ENCODE results near the gene DROSHA.

Gene DROSHA

DNA sequence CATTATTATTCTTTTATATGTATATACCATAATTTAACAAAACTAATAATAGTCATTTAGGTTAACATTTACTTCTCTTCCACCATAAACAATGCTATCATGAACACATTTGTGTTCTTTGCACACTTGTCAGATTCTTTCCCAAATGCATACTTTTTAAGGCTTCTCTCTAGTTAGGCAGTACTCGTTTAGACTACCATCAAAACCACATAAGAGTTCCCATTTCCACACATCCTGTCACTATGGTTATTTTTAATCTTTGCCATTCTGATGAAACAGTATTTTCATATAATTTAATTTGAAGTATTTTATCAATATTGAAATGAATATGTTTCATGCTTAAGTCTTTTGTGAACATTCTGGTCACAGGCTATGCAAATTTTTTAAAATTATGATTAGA, 15.1 kb downstream of the DROSHA start:
- no peak for DNase-seq
- H3K36me3 Mint-ChIP-seq (ENCODE audit: low read depth), result peaks cover 50% of the 10 kb centered on the region
- H3K27ac Mint-ChIP-seq, result no peak overlapping the region
- H3K4me3 Mint-ChIP-seq, result no peak overlapping the region
- TF ChIP-seq, protein P1, sequence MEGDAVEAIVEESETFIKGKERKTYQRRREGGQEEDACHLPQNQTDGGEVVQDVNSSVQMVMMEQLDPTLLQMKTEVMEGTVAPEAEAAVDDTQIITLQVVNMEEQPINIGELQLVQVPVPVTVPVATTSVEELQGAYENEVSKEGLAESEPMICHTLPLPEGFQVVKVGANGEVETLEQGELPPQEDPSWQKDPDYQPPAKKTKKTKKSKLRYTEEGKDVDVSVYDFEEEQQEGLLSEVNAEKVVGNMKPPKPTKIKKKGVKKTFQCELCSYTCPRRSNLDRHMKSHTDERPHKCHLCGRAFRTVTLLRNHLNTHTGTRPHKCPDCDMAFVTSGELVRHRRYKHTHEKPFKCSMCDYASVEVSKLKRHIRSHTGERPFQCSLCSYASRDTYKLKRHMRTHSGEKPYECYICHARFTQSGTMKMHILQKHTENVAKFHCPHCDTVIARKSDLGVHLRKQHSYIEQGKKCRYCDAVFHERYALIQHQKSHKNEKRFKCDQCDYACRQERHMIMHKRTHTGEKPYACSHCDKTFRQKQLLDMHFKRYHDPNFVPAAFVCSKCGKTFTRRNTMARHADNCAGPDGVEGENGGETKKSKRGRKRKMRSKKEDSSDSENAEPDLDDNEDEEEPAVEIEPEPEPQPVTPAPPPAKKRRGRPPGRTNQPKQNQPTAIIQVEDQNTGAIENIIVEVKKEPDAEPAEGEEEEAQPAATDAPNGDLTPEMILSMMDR (IDR thresholded peaks at IDR 0.05), result no peak
- no peaks in the 10 kb centered on the region for H3K27me3 Mint-ChIP-seq (ENCODE audit: low read depth, poor library complexity)
- H3K4me1 Mint-ChIP-seq, result no peaks in the 10 kb centered on the region
- H3K9me3 Mint-ChIP-seq, result no peaks in the 10 kb centered on the region

- TF ChIP-seq, protein P1 (IDR thresholded peaks at IDR 0.05), result no peak
- Mint-ChIP-seq H3K36me3 (ENCODE audit: low read depth) (peaks cover 73% of the 10 kb centered on the region), H3K4me3 (no peak overlapping the region), H3K27me3 (ENCODE audit: low read depth, poor library complexity) (peaks cover 3% of the 10 kb centered on the region), H3K4me1 (no peaks in the 10 kb centered on the region), H3K27ac (no peak overlapping the region), H3K9me3 (no peaks in the 10 kb centered on the region)
- DNase-seq, result no peak
Measured at GRCh38 chr5:31511305-31511704, 20.6 kb downstream of the DROSHA start.

GRCh38 chr5:31504529-31504928, 27.4 kb downstream of the DROSHA start:
- Mint-ChIP-seq H3K27me3 (ENCODE audit: low read depth, poor library complexity) (peaks cover 5% of the 10 kb centered on the region), H3K36me3 (ENCODE audit: low read depth) (peaks cover 71% of the 10 kb centered on the region), H3K4me1 (peaks cover 6% of the 10 kb centered on the region), H3K9me3 (no peaks in the 10 kb centered on the region), H3K27ac (no peak overlapping the region), H3K4me3 (no peak overlapping the region)
- DNase-seq, result no peak
- TF ChIP-seq, protein P1 (IDR thresholded peaks at IDR 0.05), result no peak

GRCh38 chr5:31502506-31502905, 29.4 kb downstream of the DROSHA start:
- peaks cover 2% of the 10 kb centered on the region for H3K27me3 Mint-ChIP-seq (ENCODE audit: low read depth, poor library complexity)
- no peak overlapping the region for H3K4me3 Mint-ChIP-seq
- no peak overlapping the region for H3K27ac Mint-ChIP-seq
- TF ChIP-seq, protein P1 (IDR thresholded peaks at IDR 0.05), result no peak
- H3K9me3 Mint-ChIP-seq, result no peaks in the 10 kb centered on the region
- peaks cover 74% of the 10 kb centered on the region for H3K36me3 Mint-ChIP-seq (ENCODE audit: low read depth)
- no peak for DNase-seq
- peaks cover 6% of the 10 kb centered on the region for H3K4me1 Mint-ChIP-seq

GRCh38 chr5:31500256-31500655, 31.6 kb downstream of the DROSHA start:
- Mint-ChIP-seq H3K4me3 (no peak overlapping the region), H3K36me3 (ENCODE audit: low read depth) (peaks cover 87% of the 10 kb centered on the region), H3K4me1 (peaks cover 6% of the 10 kb centered on the region), H3K27me3 (ENCODE audit: low read depth, poor library complexity) (peaks cover 2% of the 10 kb centered on the region), H3K9me3 (no peaks in the 10 kb centered on the region), H3K27ac (no peak overlapping the region)
- TF ChIP-seq, protein P1 (IDR thresholded peaks at IDR 0.05), result no peak
- no peak for DNase-seq

- Mint-ChIP-seq H3K9me3 (no peaks in the 10 kb centered on the region), H3K4me3 (no peak overlapping the region), H3K27ac (no peak overlapping the region), H3K27me3 (ENCODE audit: low read depth, poor library complexity) (no peaks in the 10 kb centered on the region), H3K4me1 (peaks cover 6% of the 10 kb centered on the region), H3K36me3 (ENCODE audit: low read depth) (peaks cover 83% of the 10 kb centered on the region)
- no peak for DNase-seq
- TF ChIP-seq, protein P1 (IDR thresholded peaks at IDR 0.05), result no peak
Measured at GRCh38 chr5:31496891-31497290, 35.0 kb downstream of the DROSHA start.
